BLaER1 (cell line): ENCODE results near the gene ACAT2.
"Not testable (repeated sequence)": the region's sequence is repeated elsewhere in the genome, so short reads cannot be mapped to it uniquely, and the experiment has no call there.

Experiments
- H3K27ac ChIP-seq: shearing (Covaris generic); formaldehyde crosslinking; 2 replicates; pipeline ENCODE4 v1.8.1; 2022
- H3K27me3 ChIP-seq: shearing (Covaris generic); formaldehyde crosslinking; 2 replicates; pipeline ENCODE4 v1.8.1; 2022
- H3K36me3 ChIP-seq: shearing (Covaris generic); formaldehyde crosslinking; 2 replicates; pipeline ENCODE4 v1.8.1; 2022
- H3K4me1 ChIP-seq: shearing (Covaris generic); formaldehyde crosslinking; 2 replicates; pipeline ENCODE4 v1.8.1; 2022
- H3K4me2 ChIP-seq: shearing (Covaris generic); formaldehyde crosslinking; 2 replicates; pipeline ENCODE4 v1.8.1; 2022
- H3K4me3 ChIP-seq: shearing (Covaris generic); formaldehyde crosslinking; 2 replicates; pipeline ENCODE4 v1.8.1; 2022
- H3K9ac ChIP-seq: shearing (Covaris generic); formaldehyde crosslinking; 2 replicates; pipeline ENCODE4 v1.8.1; 2022
- H3K9me3 ChIP-seq: shearing (Covaris generic); formaldehyde crosslinking; 2 replicates; pipeline ENCODE4 v1.8.1; 2022
- H4K20me1 ChIP-seq: shearing (Covaris generic); formaldehyde crosslinking; 2 replicates; pipeline ENCODE4 v1.8.1; 2022
- Cebpa-rat ChIP-seq: shearing (Covaris generic); IDR thresholded peaks from 2 replicates; pipeline ENCODE4 v1.8.1; 2022

ACAT2 gene

DNA sequence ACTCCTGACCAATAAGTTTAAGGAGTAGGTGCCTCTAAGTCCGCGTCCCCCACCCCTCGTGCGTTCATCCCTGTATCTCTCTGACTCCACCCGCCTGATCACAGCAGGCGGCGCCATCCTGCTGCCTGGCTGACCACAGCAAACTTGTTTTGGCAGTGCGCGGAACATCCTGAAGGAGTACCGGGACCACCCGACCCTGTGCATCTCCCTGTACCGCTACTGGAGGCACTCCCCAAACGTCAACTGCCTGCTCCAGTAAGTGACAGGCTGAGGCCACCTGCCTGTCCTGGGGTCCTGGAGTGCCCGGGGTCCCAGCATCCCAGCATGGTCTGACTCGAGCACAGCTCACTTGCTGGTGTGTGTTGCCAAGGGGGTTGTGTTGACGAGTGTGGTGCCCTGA, 57.3 kb downstream of the ACAT2 start:
- H3K4me2 ChIP-seq: peak overlapping the region; percentile 99
- peak overlapping the region; percentile 58 for H3K4me3 ChIP-seq
- H3K4me1 ChIP-seq: peaks cover 77% of the 10 kb centered on the region
- H4K20me1 ChIP-seq: no peaks in the 10 kb centered on the region
- H3K9me3 ChIP-seq: no peaks in the 10 kb centered on the region
- H3K27me3 ChIP-seq: no peaks in the 10 kb centered on the region
- no peak for TF ChIP-seq Cebpa-rat
- no peaks in the 10 kb centered on the region for H3K36me3 ChIP-seq
- peak overlapping the region; percentile 84 for H3K9ac ChIP-seq
- H3K27ac ChIP-seq: peak overlapping the region; percentile 95

DNA sequence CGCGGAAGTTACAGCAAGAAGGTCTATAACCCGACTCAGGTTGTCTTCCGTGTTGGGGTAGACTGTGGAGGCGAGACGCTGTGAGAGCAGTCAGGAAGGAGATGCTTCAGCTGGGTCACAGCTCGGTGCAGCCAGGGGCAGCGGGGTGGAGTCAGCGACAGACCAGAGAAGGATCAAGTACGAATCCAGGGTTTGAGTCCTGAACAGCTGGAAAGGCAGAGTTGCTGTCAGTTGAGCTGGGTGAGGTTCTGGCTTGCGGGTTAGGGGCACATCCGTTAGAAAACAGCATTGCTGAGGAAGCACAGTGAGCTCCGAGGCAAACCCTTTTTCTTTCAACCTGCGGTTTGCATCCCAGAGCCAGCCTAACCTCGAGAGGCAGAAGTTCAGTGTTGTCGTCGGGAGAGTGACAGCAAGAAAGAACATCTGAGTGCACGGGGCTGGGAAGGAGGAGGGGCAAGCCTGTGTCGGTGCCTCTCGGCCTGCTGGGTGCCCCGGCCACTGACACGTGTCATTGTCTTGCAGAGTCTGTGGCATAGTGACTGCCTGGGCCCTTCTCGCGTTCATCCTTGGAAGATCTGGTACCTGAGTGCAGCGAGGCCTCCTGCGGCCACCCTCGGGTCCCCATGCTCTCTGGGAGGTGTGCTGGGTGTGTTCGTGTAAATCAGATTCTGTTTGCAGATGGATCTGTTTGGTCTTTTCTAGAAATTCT, 58.2 kb downstream of the ACAT2 start:
- H4K20me1 ChIP-seq: no peaks in the 10 kb centered on the region
- peak overlapping the region; percentile 58 for H3K4me3 ChIP-seq
- TF ChIP-seq Cebpa-rat: no peak
- peaks cover 77% of the 10 kb centered on the region for H3K4me1 ChIP-seq
- H3K27me3 ChIP-seq: no peaks in the 10 kb centered on the region
- peak overlapping the region; percentile 99 for H3K4me2 ChIP-seq
- no peaks in the 10 kb centered on the region for H3K9me3 ChIP-seq
- peak overlapping the region; percentile 95 for H3K27ac ChIP-seq
- H3K9ac ChIP-seq: peak overlapping the region; percentile 84
- no peaks in the 10 kb centered on the region for H3K36me3 ChIP-seq

DNA sequence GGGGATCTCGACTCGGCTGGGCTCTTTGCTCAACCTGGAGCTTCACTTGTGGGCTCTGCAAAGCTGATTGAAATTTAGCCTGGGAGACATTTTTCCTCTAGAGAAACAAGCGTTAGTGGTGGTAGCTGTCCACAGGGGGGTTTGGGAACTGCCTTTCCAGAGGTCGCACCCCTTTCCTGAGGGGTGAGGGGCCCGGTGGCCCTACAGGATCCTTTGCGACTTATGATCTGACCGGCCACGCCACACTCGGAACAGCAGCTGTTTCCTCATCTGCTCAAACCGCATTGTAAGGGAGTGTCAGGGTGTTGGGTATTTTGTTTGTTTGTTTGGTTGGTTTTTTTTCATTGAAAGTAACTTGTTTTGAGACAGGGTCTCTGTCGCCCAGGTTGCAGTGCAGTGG, 59.3 kb downstream of the ACAT2 start:
- Histone ChIP-seq H3K27ac (peak overlapping the region; percentile 95), H3K36me3 (no peaks in the 10 kb centered on the region), H3K27me3 (no peaks in the 10 kb centered on the region), H3K9me3 (0 out of 2 replicates have a peak, but pooled peaks cover 3% of the 10 kb centered on the region), H3K9ac (peak overlapping the region; percentile 80), H3K4me2 (peak overlapping the region; percentile 99), H4K20me1 (no peaks in the 10 kb centered on the region), H3K4me1 (peaks cover 80% of the 10 kb centered on the region), H3K4me3 (peak overlapping the region; percentile 58)
- no peak for TF ChIP-seq Cebpa-rat

DNA sequence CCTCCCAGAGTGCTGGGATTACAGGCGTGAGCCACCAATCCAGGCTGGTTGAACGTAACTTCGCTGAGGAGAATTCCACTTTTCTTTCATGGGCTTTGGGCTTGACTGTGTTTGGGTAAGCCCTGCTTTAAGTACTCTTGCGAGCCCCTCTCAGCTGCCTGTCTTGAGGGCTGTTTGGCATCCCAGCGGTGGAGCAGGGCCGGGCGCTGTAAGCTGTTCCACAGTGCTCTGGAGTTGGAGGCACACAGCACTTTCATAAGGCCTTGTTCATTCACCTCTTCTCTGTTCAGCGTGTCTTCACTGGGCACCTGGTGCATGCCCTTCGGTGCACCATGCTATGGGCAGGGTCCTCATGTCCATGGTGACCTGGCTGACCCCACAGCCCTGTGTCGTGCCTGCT, 59.9 kb downstream of the ACAT2 start:
- Histone ChIP-seq H3K9me3 (peaks cover 8% of the 10 kb centered on the region; the same call in 1 of the 2 replicates), H4K20me1 (no peaks in the 10 kb centered on the region), H3K36me3 (no peaks in the 10 kb centered on the region), H3K27me3 (no peaks in the 10 kb centered on the region), H3K27ac (peak overlapping the region; percentile 95), H3K4me2 (peak overlapping the region; percentile 99), H3K9ac (peak overlapping the region; percentile 80), H3K4me3 (peak overlapping the region; percentile 58; the same call in 1 of the 2 replicates), H3K4me1 (peaks cover 80% of the 10 kb centered on the region)
- TF ChIP-seq Cebpa-rat: no peak

DNA sequence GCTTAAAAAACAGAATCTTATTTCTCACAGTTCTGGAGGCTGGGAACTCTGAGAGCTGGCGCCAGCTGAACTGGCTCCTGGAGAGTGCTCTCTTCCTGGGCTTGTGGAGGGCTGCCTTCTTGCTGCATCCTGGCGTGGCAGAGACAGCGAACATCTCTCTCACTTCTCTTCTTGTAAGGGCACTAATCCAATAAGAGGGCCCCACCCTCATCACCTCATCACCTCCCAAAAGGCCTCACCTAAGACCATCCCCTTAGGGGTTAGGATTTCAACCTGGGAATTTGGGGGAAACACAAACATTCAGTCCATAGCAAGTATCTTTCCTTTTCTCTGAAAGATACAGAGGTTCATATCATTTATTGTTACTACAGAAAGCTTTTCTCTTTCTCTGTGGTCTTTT, 62.1 kb downstream of the ACAT2 start:
- H3K4me2 ChIP-seq: peak overlapping the region; percentile 99; the same call in 1 of the 2 replicates
- no peaks in the 10 kb centered on the region for H3K27me3 ChIP-seq
- H3K9ac ChIP-seq: no peak overlapping the region
- H3K36me3 ChIP-seq: no peaks in the 10 kb centered on the region
- TF ChIP-seq Cebpa-rat: no peak
- no peak overlapping the region for H3K4me3 ChIP-seq
- H3K27ac ChIP-seq: no peak overlapping the region
- H3K9me3 ChIP-seq: peaks cover 8% of the 10 kb centered on the region; the same call in 1 of the 2 replicates
- no peaks in the 10 kb centered on the region for H4K20me1 ChIP-seq
- H3K4me1 ChIP-seq: peaks cover 80% of the 10 kb centered on the region

DNA sequence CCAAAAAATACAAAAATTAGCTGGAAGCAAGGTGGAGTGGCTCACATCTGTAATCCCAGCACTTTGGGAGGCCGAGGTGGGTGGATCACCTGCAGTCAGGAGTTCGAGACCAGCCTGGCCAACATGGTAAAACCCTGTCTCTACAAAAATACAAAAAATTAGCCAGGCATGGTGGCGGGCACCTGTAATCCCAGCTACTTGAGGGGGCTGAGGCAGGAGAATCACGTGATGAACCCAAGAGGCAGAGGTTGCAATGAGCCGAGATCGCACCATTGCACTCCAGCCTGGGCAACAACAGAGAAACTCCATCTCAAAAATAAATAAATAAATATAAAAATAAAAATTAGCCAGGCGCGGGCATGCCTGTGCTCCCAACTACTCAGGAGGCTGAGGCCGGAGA, 62.8 kb downstream of the ACAT2 start:
- H3K27me3 ChIP-seq, H4K20me1 ChIP-seq, H3K9ac ChIP-seq, H3K4me3 ChIP-seq, H3K27ac ChIP-seq, H3K9me3 ChIP-seq, H3K36me3 ChIP-seq, H3K4me2 ChIP-seq: not testable (repeated sequence)
- peaks cover 80% of the 10 kb centered on the region for H3K4me1 ChIP-seq

DNA sequence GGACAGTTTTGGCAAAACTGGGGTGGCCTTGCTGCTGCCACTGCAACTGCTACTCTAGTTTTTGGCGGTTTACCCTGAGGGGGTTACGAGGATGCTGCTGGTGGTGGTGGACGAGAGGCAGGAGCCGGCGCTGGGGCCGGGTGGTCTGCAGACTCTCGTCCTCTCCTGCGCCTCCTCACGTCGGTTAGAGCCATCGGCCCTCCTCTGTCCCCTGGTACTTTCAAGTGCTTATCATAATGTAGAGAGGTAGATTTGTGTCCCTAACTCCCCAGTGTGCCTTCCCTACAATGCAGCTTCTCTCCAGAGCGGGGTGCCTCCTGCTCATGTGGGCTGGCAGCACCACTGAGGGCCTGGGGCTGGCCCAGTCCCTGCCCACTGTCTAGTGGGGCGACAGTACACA, 64.2 kb downstream of the ACAT2 start:
- Histone ChIP-seq H3K4me1 (peaks cover 83% of the 10 kb centered on the region), H3K9me3 (peaks cover 8% of the 10 kb centered on the region; the same call in 1 of the 2 replicates), H4K20me1 (no peaks in the 10 kb centered on the region), H3K27ac (0 out of 2 replicates have a peak overlapping the region, but pooled peaks have one; percentile 19), H3K27me3 (no peaks in the 10 kb centered on the region), H3K4me3 (no peak overlapping the region), H3K36me3 (no peaks in the 10 kb centered on the region), H3K4me2 (0 out of 2 replicates have a peak overlapping the region, but pooled peaks have one; percentile 0), H3K9ac (no peak overlapping the region)
- TF ChIP-seq Cebpa-rat: no peak

DNA sequence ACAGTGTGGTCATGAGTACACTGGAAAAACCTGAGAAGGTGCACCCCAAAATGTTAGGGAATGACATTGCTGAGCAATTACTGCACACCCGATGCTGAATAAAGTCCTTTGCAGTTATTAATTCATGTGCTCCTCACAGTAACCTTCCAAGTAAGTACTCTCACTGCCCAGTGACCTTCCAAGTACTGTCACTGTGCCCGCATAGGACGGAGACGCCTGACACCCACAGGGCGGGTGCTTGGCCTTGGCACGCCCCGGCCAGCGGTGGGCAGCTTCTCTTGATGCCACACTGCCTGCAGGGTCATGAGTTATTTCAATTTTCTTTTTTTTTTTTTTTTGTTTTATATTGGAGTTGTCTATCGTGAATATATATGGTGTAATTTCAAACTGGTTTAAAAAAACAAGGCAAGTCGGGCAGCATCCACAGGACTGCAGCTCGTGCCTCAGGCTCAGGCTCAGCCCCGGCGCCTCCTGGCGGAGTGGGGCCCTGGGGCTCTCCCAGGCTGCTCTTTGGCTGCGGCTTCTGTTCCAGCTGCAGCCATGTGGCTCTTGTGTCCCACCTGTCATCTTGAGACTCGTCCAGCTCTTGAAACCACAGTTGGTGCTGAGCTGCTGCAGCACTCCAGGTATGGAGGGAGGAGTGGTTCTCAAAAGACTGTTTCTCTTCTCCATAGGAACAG, 65.3 kb downstream of the ACAT2 start:
- Histone ChIP-seq H3K4me1 (peaks cover 83% of the 10 kb centered on the region), H3K9me3 (peaks cover 8% of the 10 kb centered on the region; the same call in 1 of the 2 replicates), H3K36me3 (no peaks in the 10 kb centered on the region), H3K4me2 (peak overlapping the region; percentile 94; the same call in 1 of the 2 replicates), H3K4me3 (no peak overlapping the region), H3K27ac (peak overlapping the region; percentile 56), H3K27me3 (no peaks in the 10 kb centered on the region), H4K20me1 (no peaks in the 10 kb centered on the region), H3K9ac (no peak overlapping the region)
- no peak for TF ChIP-seq Cebpa-rat

DNA sequence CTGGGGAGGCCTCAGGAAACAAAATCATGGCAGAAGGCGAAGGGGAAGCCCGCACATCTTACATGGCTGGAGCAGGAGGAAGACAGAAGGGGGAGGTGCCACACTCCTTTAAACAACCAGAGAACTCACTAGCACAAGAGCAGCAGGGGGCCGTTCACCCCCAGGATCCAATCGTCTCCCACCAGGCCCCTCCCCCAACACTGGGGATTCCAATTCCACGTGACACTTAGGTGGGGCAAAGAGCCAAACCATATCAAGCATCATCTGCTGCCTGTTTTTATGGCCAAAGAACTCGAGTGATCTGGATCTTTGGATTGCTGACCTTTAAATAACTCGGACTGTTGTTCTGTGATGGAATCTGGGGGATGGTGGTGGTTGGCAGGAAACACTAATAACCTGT, 66.2 kb downstream of the ACAT2 start:
- H3K27ac ChIP-seq: peak overlapping the region; percentile 56
- no peak for TF ChIP-seq Cebpa-rat
- H3K9ac ChIP-seq: no peak overlapping the region
- H3K4me1 ChIP-seq: peaks cover 83% of the 10 kb centered on the region
- H3K4me2 ChIP-seq: peak overlapping the region; percentile 94
- H3K9me3 ChIP-seq: peaks cover 8% of the 10 kb centered on the region; the same call in 1 of the 2 replicates
- H4K20me1 ChIP-seq: no peaks in the 10 kb centered on the region
- no peak overlapping the region for H3K4me3 ChIP-seq
- no peaks in the 10 kb centered on the region for H3K27me3 ChIP-seq
- no peaks in the 10 kb centered on the region for H3K36me3 ChIP-seq
